GM18867 (cell line): ENCODE measurements around the gene ICE2.
"Not testable (repeated sequence)": the region's sequence is repeated elsewhere in the genome, so short reads cannot be mapped to it uniquely, and the experiment has no call there.

Experiments
- ATAC-seq: cut with Tn5 transposase; IDR thresholded peaks from one replicate; pipeline ENCODE4 v1.9.1; 2021; ENCODE audit warnings: mild to moderate bottlenecking, moderate library complexity; ENCODE audit not compliant: unreplicated experiment

Gene ICE2

GRCh38 chr15:60448668-60449360 is 30.1 kb downstream of the ICE2 start:
- ATAC-seq = no peak

DNA sequence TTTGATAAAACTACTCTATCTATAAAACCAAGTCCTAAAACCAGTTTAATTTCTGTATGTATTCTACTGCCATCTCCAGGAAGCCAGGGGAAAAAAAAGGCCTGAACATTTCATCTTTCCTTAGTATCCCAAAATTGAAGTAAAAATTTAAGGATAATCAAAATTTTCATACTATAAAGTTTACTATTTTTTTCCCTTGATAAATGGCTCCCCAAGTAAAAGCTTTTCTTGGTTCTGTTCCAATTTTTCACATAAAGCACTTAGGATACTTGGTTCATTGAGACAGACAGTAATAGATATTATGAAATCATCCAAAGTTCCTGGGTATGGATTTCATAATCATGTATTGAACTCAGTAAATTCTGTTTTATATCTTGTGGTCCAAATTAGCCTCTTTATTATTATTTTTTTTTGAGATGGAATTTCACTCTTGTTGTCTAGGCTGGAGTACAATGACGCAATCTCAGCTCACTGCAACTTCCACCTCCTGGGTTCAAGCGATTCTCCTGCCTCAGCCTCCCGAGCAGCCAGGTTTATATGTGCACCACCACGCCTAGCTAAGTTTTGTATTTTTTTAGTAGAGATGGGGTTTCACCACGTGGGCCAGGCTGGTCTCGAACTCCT is 34.5 kb downstream of the ICE2 start:
- ATAC-seq = no peak

DNA sequence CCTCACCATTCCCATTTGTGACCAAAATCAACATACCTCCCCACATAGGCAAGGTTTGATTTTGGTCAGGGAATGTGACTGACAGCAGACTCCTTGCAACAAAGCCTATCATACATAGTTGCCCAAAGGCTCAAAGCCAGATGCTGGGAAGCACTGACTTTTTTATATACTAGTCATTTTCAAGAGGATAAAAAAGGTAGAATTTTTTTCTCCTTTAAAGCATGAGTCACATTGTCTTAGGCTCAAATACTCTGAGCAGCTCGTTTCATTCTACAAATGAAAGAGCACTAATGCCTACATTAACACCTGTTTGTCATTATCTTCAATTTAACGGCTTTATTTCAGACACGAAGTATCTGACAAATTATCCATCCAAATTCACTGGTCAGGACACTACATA is 36.2 kb downstream of the ICE2 start:
- ATAC-seq = no peak

DNA sequence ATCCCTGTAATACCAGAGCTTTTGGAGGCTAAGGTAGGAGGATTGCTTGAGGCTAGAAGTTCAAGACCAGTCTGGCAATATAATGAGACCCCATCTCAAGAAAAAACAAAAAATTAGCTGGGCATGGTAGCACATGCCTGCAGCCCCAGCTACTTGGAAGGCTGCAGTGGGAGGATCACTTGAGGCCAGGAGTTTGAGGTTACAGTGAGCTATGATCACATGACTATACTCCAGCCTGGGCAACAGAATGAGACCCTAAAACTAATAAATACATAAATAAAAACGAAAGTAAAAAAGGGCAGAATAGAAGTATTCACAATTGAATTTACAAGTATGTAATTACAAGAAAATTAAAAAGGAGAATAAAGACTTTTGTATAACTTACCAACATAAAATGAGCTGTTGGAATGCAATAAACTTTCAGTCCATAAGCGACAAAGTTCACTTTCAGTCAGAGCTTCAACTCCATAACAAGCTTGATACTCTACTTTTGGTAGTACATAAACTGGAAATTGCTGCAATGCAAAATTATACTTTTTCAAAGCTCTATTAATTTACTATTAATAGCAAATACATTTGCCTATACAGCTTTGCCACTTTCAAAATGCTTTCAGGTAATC is 36.8 kb downstream of the ICE2 start:
- ATAC-seq = no peak

DNA sequence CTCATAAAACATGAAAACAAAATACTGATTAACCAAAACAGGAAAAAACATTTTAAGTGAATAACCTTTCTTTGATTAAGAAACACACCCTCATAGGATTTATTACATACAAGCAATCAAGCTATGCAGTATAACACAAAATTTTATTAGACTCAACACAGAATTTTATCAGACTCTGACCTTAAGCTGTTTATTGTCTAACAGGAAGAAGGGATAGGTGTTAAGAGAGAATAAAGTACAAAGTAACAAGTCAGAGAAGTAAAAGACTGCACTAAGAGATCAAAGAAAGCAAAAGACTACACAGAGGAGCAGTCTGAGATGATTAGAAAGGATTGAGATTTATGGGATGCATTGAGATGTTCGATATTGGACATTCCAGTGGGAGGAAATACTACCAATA is 37.6 kb downstream of the ICE2 start:
- ATAC-seq = no peak

GRCh38 chr15:60438646-60439045 is 40.3 kb downstream of the ICE2 start:
- no peak for ATAC-seq

- no peak for ATAC-seq
Observed at GRCh38 chr15:60428935-60429334, 50.0 kb downstream of the ICE2 start.

GRCh38 chr15:60426870-60427508 is 52.0 kb downstream of the ICE2 start:
- ATAC-seq = no peak

- ATAC-seq = no peak
Observed at GRCh38 chr15:60425461-60425860, 53.5 kb downstream of the ICE2 start.

- ATAC-seq = no peak
Observed at GRCh38 chr15:60424006-60424405, 54.9 kb downstream of the ICE2 start.

- no peak for ATAC-seq
Observed at GRCh38 chr15:60423537-60423936, 55.4 kb downstream of the ICE2 start.

DNA sequence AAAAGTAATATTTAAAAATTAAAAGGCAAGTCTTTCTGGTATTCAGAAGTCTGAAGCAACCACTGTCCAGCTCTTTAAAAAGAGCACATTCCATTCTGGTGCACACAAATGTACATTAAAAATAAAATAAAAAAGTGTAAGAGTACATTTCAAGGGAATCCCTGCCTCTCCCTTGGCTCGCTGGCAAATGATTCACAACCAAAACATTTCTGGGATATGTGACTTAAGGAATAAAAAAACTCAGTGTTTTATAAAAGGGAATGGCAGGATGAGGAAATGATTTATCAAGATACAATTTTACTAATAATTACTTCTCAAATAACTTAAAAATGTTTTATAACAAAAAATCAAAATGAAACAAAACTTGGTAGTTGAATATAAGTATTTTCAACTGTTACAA is 57.4 kb downstream of the ICE2 start:
- ATAC-seq = no peak

DNA sequence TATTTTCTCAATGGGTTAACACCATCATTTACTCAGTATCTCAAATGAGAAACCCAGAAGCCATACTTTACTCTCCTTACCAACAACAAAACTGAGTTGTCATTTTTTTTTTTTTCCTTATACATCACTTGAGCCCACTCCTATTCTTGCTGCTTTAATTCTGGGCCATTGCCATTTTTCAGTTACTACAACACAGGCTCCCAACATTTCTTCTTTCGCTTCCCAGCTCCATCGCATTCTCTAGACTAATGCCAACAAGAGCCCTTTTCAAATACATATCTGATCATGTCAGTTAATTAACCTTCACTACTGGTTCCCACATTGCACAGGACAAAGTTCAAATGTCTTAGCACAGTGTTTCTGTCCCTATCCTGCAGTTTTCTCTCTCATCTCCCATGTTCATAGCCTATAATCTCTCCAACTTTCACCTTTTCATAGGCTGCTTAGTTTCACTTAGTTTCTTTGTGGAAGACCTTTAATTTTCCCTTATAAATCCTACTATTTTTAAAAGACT is 58.7 kb downstream of the ICE2 start:
- ATAC-seq = no peak

GRCh38 chr15:60419753-60420152 is 59.2 kb downstream of the ICE2 start:
- no peak for ATAC-seq

- no peak for ATAC-seq
Observed at GRCh38 chr15:60418096-60418495, 60.8 kb downstream of the ICE2 start.

DNA sequence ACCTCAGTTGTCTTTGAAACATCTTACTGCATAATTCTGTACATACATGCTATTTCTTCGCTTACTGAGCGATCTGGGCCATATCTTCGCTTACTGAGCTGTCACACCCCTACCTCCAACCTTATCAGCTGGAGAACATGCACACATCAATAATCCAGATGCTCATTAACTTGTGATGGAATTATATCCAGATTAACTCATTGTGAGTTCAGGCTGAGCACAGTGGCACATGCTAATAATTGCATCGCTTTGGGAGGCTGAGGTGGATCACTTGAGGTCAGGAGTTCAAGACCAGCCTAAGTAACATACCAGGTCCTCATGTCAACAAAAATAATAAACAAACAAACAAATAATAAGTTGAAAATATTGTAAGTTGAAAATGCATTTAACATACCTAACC is 61.8 kb downstream of the ICE2 start:
- ATAC-seq = no peak

DNA sequence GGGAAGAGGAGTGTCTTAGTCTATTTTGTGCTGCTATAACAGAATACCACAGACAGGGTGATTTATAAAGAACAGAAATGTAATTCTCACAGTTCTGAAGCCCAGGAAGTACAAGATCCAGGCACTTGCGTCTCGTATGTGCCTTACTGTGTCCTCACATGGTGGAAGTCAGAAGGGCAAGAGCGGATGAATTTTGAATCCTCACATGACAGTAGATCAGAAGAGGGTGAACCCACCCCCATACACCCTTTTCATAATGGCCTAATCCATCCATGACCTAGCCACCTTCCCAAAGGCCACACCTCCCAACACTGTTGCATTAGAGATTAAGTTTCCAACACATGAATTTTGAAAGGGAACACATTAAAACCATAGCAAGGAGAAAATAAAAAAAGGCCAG is 62.5 kb downstream of the ICE2 start:
- ATAC-seq = no peak

GRCh38 chr15:60414016-60414682 is 64.8 kb downstream of the ICE2 start:
- no peak for ATAC-seq

- ATAC-seq = no peak
Observed at GRCh38 chr15:60413231-60413824, 65.6 kb downstream of the ICE2 start.

DNA sequence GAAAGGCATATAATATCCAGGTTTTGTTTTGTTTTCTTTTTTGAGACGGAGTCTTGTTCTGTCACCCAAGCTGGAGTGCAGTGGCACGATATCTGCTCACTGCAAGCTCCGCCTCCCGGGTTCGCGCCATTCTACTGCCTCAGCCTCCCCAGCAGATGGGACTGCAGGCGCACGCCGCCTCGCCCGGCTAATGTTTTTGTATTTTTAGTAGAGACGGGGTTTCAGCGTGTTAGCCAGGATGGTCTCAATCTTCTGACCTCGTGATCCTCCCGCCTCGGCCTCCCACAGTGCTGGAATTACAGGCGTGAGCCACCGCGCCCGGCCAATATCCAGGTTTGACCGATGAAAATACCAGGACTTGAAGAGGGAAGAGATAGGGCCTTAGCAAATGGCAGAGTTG is 66.1 kb downstream of the ICE2 start:
- not testable (repeated sequence) for ATAC-seq
